Activated gamma-delta T cell treated with Interleukin-2 at 50 U/mL for 16 hours (primary cell): ENCODE results near the gene DNASE1L3.

Experiments
- DNase-seq: peaks from one replicate; pipeline ENCODE4 v3.0.0-alpha.2; 2020

The DNASE1L3 gene

DNA sequence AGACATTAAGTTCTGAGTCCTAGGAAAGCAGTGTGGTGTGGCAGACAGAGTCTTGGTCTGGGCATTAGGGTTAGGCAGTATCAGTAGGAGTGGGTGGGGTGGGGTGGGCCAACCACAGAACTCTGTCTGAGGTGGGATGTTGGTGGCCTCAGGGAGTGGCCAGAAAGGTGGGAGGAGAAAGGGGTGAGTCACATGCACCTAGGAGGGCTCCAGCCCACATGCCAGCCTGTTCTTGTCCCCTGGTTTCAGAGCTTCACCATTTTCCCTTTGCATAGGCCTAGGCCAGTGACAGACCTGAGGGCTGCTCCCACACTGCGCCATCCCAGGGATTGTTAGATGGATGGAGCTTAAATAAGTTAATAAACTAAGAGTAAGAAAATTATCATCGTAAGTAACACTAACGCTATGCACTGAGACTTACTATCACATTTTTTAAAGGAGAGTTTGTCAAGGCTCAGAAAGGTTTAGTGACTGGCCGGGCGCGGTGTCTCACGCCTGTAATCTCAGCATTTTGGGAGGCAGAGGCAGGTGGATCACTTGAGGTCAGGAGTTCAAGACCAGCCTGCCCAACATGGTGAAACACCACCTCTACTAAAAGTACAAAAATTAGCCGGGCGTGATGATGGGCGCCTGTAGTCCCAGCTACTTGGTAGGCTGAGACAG is 33.8 kb downstream of the DNASE1L3 start:
- no peak for DNase-seq

DNA sequence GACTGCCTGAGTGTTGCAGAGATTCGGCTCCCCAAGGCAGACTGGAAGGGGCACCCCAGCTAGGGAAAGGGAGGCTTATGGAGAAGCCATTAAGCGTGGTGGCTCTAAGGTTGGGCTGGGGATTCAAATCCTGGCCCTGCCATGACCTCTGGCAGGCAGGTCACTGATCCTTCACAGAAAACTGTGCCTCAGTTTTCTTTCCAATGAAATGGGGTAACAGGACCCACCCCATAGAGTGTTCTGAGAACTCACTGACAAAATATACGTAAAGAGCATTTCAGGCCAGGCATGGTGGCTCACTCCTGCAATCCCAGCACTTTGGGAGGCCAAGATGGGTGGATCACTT is 34.6 kb downstream of the DNASE1L3 start:
- DNase-seq = no peak

DNA sequence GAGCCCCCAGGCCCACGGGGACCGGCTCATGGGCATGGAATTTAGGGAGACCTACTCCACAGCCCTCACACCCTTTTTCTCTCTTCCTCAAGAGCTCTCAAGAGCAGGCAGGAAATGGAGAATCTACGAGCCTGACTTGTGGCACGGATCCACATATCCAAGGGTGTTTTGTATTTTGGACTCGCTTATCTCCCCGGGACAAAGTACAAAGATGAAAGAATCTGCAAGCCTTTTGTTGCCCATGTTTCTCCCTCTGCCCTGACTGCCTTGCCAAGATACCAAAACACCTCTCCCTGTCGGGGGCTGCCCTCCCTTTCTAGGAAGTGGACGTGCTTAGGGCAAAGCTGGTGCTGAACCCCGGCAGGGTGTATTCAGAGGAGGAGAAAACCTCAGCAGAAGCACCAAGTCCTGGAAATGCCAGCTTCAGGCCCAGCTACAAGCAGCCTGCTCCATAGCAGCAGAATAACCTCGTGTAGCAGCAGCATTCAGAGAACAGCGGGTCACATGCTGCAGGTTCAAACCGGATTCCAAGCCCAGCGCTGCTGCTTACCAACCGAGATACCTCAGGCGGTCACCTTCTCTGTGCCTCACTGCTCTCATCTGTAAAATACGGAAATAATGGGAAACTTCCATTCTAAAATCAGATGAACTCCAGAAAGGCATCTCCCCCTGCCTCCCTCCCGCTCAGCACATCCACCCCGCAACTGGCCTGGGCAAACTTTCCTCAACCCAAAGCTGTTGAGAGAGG is 35.2 kb downstream of the DNASE1L3 start:
- no peak for DNase-seq

DNA sequence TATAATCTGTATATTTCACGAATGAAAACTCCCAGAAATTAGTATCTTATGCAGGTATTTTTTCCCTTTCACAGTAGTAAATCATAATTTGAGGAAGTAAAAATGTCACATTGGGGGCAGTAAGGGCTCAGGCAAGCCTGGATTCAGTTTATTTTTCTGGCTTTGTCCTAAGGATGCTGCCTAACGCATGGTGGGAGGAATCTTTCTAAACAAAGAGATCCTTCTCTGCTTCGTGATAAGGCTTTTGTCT is 35.7 kb downstream of the DNASE1L3 start:
- DNase-seq = no peak

DNA sequence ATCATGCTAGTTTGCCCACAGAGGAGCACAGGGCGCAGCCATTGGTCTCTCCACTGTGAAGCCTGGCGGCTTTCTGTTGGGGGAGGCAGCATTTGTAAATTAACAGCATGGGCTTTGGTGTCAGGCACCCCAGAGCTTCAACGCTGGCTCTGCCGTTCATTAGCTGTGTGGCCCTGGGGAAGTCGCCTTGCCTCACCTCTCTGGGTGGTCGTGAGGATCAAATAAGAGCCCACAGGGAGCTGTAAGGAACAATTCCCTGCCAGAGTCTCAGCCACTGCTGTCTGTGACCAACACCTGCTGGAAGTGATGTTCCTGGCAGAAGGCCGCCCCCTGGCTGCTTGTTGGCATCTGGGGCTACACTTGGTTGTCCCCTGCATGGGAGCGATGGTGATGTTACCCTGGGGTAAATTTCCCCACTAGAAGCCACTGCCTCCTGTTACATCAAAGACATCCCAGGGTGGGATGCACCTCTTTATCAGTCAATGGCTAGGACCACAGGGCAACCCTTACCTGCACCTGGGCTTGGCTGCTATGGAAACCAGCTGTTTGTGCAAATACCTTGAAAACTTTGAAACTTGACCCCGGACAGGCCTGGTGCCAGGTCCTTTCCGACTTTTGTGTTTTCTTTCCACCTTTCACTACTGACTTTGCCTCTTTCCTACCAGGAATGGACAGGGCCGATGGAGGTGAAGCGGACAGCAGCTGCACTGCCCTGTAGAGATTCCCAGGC is 36.9 kb downstream of the DNASE1L3 start:
- peak; percentile 13 for DNase-seq

DNA sequence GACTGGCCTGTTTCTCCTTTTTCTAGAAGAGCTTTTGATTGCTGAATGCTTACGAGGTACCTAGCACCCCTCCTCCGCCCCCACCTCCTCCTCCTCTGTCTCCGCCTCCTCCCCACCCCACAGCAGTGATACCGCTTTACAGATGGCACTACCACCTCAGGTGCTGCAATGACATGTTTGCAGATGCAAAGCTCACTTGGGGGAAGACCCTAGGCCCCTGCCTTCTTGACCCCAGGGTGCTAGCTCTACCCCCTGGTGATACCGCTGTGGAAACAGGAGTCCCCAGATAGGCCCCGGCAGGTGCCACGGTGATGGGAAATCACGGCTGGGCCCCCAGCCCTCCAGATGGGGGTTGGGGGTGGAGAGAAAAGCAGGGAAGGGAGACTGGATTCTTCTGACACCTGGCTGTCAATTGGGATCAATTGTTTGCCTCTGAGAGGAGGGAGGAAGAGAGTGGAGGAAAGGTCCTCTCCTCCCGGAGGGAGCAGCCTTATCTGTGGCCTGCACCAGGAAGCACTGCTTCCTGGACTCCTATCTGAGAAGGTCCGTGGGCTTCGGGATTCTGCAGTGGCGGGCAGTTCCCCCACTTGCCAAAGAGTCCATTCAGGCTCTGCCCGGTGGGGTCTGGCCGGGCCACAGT is 37.6 kb downstream of the DNASE1L3 start:
- DNase-seq = no peak

DNA sequence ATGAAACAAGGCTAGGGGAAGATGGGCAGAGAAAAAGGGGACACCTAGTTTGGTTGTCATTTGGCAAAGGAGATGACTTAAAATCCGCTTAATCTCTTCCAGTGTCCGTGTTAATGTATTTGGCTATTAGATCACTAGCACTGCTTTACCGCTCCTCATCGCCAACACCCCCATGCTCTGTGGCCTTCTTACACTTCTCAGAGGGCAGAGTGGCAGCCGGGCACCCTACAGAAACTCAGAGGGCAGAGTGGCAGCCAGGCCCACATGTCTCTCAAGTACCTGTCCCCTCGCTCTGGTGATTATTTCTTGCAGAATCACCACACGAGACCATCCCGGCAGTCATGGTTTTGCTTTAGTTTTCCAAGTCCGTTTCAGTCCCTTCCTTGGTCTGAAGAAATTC is 39.6 kb downstream of the DNASE1L3 start:
- DNase-seq = no peak

DNA sequence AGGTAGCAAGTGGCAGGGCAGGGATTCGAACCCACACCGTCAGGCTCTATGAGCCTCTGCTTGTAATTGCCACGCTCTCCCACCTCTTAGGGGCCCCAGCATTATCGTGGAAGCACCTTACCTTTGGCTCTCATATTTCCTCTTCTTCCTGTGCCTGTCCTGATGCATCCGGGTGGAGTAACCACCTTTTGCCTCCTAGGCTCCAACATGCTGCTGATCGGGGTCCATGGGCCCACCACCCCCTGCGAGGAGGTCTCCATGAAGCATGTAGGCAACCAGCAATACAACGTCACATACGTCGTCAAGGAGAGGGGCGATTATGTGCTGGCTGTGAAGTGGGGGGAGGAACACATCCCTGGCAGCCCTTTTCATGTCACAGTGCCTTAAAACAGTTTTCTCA is 40.4 kb downstream of the DNASE1L3 start:
- DNase-seq = no peak

DNA sequence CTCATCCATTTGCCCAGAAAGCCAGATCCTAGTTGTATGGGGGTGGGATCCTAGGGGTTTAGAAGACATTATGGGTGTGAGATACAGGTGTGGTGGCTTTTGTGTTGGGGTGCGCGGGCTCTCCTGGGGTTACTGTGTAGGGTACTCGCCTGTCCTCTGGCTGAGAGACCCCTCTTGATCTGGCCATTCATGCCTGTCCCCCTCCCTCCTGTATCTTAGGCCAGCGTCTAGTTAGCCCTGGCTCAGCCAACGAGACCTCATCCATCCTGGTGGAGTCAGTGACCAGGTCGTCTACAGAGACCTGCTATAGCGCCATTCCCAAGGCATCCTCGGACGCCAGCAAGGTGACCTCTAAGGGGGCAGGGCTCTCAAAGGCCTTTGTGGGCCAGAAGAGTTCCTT is 41.4 kb downstream of the DNASE1L3 start:
- DNase-seq = no peak

DNA sequence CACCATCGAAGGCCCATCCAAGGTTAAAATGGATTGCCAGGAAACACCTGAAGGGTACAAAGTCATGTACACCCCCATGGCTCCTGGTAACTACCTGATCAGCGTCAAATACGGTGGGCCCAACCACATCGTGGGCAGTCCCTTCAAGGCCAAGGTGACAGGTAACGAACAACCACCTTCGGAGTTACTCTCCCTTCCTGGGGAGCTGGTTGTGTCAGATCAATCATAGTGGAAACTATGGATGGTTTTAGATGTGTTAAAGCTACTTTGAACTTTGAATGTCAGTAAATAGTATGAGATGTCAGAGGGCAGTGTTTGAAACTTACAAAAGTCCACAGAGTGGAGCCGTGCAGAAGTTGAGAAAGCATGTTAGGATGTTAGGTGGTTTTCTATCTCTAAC is 42.3 kb downstream of the DNASE1L3 start:
- no peak for DNase-seq

DNA sequence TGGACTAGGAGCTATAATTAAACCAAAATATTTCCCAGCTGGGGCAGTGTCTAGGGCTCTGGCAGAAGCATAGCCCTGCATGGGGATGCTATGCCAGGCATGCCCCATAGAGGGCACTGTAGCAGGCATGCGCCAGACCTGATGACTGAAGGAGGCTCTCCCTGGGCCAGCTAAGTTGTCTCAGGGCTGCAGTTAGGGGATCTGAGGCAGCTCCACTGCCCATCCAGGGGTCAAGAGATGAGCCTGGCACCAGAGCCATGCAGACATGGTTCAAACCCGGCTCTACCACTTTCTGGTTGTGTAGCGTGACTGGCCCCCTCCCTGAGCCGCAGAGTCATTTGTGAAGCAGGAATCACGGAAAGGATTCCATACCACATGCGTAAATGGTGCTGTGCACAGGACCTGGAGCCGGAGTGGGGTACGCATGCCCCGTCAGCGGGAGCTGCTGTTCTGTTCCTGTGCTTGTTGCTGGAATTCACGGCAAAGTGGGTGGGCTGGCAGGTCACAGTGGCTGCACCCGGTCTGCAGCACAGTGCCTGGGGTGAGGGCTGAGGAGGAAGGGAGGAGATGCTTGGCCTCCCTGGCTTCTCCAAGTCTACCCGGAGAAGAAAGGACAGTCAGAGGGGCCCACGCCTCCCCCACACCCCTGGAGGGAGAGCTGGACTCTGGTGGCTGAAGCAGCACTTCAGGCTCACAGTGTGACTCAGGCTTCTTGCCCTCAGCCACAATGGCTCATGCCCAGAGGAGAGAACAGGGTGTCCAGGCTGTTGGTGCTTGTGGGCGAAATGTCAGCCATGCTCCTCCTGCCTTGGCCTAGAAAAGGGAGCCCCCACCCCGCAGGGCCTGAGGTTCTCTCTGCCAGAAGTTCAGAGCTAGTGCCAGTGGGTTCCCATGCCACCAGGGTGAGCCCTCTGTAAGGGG is 43.1 kb downstream of the DNASE1L3 start:
- DNase-seq = peak; percentile 40

DNA sequence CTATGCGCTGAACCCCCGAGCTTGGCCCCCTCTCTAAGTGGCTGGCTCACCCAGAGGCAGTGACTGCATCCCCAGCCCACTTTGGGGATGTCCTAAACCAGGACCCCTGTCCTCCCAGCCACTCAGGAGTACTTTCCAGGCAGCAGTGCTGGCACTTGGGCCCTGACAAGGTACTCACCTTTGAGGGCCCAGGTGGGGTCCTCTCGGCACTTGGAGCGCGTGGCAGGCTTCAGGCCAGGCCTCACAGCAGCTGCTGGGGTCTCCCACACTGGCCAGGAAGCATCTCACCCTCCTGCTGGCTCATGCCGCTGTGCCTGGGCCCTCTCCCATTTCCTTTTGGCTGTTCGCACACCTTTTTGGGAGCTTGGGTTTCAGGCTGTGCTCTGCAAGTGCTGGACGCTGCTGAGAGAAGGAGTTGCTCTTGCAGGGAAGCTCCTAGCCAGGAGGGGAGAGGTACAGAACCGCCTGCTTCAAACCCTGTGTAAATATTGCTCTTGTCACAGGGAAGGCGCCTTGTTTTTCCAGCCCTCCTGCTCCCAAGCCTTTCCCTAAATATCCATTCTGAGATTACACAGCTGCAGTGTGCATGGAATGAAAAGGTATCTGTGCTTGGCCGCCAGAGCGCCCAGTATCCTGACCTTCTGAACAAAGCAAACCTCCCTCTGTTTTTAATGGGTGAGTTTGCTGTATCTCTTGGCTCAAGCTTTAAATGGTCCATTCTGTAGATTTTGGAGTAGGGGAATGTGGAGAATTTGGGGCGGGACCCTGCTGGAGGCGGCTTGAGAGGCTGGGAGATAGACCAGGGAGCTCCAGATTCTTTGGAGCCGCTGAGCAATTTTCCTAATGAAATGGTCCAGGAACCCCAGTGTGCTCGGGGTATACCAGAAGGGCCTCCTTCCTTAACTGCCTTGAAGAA is 45.6 kb downstream of the DNASE1L3 start:
- DNase-seq = no peak

DNA sequence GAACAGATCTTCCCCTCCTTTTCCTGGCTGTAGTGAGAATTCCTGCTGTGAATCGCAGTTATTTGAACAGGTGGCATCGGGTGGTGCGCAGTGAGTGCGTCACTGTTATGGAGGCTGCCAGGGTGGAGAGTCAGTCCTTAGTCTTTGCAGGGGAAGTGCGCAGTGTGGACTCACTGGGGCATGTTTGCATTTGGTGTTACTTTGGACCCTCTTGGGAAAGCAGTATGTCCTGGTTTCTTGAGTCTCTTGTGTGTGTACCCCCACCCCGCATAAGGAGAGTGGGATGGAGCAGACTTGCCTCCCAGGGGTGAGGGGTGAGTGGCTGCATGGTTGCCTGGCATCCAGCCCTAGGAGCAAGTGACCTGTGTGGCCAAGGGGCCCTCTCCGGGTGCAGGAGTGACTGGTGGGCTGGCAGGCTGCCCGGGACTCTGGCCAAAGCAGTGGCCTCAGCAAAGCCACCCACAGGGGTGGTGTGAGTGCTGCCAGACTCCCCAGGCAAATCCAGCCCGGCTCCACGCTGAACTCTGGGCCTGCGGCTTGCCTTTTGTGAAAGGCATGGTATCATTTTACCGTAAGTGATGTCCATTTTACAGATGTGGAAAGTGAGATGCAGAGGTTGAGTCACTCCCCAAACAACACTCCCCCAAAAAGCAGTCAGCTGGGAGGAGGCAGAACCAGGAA is 46.4 kb downstream of the DNASE1L3 start:
- no peak for DNase-seq

DNA sequence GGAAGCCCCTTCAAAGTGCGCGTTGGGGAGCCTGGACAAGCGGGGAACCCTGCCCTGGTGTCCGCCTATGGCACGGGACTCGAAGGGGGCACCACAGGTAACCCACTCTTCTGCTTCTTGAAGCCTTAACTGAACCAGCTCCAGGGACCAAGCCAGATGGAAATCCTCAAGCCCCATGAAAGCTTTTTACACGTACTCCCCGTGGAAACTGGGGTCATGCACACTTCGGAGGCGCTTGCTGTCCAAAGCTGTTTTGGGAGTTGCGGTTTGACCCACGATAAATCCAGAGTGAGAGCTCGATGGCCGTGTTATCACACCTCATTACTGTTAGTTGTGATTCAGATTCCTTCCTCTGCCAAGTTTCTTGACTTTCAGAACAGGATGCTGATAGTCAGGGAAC is 47.5 kb downstream of the DNASE1L3 start:
- DNase-seq = no peak

DNA sequence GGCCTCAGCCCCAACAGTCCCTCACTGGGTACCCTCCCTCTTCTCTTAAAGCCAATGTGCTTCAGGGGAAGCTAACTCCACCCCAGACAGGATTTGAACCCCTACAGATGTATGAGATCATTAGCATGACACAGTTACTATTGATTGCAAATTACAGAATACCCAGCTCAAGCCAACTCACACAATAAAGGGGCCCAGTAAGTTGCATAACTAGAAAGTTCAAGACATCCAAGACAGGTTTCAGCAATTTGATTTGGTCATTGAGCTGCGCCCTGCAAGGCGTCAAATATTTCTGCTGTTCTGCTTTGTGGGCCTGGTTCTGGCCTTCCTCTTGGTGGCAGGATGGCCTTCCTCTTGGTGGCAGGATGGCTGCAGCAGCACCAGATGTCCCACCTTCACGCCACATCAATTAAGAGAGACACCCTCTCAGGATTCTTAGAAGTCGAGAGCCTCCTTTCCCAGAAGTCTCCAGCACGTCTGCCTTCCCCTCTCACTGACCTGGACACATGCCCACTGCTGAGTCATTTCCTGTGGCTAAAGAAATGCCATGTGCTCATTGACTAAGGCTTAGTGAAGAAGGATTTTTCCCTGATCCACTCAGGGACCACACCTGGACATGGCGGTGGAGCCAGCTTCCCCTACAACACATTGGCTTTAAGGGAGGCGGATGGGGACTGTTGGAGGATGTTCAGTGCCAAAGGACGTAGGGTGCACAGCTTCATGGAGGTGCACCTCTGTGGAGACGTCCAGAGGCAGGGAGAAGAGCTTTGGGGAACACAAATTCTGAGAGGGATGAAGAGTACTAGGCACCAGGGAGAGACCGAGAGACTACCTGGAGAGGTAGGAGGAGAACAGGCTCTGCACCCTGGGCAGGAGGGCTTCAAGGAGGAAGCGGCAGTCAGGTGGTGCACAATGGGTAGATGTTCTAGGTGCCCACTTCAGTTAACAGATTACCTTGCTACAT is 49.1 kb downstream of the DNASE1L3 start:
- DNase-seq = no peak

DNA sequence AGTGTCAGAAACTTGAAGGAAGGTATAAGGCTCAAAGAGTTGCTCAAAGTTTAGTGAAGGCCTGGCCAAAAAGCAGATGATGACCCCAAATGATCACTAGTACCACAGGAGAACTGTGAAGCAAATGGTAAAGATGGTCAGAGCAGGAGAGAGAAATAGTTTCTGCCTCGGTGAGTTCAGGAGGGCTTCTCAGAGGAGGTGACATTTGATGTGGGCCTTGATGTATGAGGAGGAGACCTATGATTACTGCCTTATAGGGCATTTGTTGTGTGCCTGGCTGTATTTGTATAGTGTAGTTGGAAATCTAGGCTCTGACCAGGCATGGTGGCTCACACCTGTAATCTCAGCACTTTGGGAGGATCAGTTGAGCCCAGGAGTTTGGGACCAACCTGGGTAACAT is 50.4 kb downstream of the DNASE1L3 start:
- no peak for DNase-seq

DNA sequence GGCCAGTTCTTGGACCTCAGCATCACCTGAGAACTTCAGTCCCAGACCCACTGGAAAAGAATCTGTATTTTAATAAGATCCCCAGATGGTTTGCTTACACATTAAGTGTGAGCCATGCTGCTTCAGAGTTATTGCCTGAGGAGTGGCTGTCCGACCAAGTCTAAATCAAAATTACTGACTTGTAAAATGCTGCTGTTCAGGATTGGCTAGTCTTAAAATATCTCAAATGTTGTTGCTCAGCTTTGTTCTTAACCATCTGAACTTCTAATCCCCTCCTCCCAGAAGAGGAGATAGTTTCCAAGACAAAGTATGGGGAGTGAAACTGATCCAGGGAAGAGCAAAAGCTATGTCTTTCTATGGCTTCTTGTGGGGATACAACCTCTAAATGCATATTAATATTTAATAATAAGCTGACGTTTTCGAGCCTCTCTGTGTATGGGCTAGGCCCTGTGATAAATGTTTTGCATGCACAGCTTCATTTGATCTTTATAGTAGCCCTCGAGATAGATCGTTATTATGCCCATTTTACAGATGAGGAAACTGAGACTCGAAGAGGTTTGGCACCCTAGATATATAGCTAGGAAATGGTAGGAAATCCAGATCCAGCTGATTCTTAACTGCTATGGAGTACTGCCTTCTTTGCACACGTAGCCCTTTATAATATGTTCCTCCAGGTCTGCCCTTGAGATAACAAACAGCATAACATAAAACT is 52.2 kb downstream of the DNASE1L3 start:
- DNase-seq = no peak

DNA sequence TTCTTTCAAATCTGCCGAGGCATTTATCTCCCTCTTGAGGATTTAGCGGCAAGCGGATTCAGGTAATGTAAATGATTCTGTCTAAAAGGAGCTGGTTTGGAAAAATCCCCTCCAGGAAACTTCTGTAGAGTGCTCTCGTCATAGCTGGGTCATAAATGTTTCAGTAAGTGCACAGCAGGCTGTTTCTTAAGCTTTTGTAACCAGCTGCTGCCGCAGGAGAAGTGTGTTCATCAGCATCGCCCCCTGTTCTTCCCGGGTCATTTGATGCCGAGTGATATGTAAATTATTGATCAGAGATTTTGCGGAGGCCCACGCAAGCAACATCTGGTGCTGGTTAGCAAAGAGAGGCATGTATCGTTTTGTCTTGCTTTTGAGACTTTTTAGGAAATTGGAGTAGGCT is 53.1 kb downstream of the DNASE1L3 start:
- DNase-seq = no peak

DNA sequence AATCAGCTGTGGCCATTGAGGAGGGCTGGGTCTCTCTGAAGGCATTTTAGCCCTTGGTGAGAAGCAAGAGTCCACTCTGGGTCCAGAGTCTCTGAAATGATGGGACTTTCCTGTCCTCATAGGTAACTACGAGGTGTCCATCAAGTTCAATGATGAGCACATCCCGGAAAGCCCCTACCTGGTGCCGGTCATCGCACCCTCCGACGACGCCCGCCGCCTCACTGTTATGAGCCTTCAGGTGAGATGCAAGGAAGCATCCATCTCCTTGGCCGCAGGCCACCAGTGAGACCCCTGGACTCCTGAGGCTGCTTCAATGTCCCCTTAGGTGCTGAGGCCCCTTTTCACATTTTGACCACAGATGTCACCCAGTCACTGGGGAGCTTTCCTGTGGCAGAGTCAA is 54.9 kb downstream of the DNASE1L3 start:
- no peak for DNase-seq
